HG02981 (cell line): Measurements from ENCODE around the gene PRDM16.

Source experiments
- ATAC-seq: cut with Tn5 transposase; IDR thresholded peaks from one replicate; pipeline ENCODE4 v1.9.1; 2021; ENCODE audit warnings: mild to moderate bottlenecking, moderate library complexity; ENCODE audit not compliant: unreplicated experiment

PRDM16 gene

DNA sequence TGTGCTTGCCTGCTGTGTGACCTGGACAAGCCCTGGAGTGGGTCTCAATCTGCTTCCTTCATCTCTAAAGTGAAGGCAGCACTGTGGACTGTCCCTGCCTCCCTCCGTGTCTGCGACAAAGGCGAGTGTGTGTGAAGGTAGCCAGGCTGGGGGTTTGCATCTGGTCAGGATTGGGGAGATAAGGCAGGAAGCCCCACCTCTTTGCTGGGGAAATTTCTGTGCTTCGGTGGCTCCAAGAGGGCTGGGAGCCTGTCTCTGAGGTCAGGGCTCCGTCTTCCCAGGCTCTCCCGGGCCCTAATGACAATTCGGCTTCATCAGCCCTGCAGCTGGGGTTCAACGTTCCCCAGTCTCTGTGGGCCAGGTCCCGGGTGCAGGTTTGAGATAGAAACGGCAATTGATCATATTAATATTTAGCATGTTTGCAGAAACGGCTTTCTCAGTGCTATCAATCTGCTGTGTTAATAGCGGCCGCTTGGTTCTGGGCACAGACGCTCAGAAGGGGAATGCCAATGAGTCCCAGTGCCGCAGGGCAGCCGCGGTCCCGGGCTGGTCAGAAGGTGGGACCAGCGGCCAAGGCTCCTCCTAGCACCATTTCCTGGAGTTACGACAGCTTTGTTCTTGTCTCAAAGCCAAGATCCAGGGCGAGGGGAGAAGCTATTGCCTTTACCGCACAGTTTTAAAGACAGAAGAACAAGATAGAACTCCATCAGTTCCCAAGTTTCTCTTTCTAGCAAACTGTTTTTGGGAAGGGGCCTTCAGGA lies 105.7 kb downstream of the PRDM16 start:
- no peak for ATAC-seq

DNA sequence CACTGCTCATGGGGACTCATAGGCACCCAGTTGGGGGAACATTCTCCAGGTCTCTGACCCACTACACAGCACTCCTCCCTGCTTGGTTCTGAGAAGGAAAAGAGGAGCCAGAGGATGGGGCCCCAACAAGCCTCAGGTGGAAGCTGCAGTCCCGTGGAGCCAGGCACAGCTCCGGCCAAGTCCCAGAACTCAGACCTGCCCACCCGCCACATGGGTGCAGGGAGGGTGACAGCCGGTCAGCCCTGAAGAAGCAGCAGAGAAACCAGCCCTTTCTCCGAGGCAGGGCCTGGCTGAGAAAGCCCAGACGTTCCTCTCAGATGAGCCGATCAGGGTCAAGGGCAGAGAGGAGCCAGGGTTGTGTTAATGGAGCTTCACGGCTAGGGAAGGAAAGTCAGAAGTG lies 106.5 kb downstream of the PRDM16 start:
- no peak for ATAC-seq

DNA sequence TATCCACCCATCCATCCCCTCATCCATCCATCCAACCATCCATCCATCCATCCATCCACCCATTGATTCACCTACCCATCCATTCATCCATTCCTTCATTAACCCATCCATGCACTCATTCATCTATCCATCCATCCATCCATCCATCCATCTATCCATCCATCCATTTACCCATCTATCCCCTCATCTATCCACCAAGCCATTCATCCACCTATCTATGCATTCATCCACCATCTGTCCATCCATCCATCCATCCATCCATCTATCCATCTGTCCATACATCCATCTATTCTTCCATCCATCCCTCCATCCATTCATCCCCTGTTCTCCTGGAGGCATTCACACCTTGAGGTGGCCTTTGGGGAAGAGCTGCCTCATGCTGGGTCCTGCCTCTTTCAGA lies 107.0 kb downstream of the PRDM16 start:
- no peak for ATAC-seq

DNA sequence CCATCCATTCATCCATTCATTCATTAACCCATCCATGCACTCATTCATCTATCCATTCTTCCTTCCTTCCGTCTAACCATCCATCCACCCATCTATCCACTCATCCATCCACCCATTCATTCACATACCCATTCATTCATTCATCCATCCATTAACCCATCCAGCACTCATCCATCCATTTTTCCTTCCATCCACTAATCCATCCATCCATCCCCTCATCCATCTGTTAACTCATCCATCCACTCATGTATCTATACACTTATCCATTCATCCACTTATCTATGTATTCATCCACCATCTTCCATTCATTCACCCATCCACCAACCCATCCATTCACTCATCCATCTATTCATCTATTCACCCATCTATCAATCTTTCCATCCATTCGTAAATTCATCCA lies 107.8 kb downstream of the PRDM16 start:
- no peak for ATAC-seq

DNA sequence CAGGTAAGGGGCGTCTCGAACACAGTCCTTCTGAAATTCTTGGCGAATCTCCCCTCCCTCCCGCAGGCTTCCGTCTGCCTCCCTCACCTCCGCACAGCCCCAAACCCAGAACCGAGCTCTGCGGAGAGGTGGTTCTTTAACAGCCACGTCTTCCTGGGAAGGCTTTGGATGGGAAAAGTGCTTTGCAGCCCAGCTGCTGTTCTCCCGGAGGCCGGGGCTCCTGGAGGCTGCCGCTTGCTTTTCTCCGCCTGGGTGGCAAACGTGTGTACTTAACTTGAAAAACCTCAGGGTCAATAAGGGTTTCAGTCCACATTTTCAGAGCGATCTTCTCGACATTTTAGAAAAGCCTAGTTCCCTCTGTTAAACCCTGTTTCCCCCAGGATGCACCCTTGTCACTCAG lies 109.3 kb downstream of the PRDM16 start:
- ATAC-seq, result no peak

DNA sequence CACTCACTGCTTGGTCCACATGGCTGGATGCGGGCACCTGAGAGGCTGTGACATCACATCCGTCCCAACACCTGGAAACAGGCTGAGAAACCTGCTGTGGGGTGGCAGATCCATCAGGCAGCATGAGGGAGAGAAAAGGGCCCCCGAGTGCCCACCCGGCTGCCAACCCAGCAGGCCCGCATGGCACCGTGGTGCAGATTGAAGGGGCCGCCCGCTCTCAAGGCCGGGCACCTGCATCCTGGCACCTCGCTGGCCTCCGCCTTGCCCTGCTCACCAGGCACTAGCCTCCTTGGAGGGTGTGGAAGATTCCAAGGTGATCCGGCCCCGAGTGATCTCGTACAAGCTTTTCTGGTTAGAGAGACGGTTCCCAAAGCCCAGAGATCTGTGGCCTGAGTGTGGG lies 110.5 kb downstream of the PRDM16 start:
- ATAC-seq, result no peak

DNA sequence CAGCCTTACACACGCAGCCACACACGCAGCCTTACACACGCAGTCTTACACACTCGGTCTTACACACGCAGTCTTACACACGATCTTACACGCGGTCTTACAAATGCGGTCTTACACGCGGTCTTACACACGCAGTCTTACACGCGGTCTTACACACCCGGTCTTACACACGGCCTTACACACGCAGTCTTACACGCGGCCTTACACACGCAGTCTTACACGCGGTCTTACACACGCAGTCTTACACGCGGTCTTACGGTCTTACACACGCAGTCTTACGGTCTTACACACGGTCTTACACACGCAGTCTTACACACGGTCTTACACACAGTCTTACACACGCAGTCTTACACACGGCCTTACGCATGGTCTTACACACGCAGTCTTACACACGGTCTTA lies 111.9 kb downstream of the PRDM16 start:
- no peak for ATAC-seq

DNA sequence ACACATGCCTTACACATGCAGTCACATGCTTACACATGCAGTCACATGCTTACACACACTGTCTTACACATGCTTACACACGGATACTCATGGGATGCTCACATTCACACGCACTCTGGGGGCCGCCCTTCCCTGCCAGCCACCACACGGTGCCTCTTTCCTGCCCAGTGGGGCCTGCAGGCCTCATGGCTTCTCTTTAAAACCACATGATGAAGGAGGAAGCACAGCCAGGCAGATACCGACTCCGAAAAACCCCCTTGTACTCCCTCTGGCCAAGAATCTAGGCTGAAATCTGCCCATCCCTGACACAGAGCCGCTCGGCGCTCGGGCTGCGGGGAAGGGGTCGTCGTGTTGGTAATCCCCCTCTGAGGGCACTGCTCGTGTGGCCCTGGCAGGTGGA lies 113.0 kb downstream of the PRDM16 start:
- no peak for ATAC-seq

DNA sequence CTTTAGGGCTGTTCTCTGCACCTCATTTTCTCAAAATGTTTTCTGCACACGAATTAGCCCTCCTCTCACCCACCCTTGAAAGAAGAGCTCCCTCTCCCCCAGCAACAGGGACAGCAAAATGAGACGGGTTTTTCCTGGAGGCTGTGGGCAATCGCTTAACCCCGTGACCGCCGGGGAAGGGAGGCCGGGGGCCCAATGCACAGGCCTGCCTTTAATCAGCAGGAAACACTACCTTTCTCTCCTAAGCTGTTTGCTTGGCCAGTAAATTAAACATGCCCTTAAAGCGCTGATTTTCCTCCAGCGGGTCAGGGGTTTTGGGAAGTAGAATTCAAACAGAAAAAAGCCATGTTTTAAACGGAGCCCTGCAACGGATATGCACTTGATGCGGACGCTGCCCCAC lies 114.4 kb downstream of the PRDM16 start:
- no peak for ATAC-seq

DNA sequence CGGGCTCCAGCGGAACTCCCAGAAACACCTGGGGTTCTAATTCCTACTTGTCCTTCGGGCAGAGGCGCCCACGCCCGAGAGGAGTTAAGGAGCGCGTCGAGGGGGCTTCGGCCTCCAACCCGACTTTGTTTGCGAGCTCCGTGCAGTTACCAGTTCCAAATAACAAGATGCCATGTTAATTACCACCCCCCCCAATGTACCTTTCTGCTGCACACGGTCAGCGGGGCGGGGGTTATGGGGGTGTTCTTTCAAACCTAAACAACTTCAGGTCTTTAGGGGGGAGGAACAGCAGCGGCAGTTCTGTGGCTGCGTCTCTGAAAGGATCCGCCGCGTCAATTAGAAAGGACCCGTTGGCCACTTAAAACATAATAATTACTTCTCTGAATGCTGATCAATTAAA lies 114.8 kb downstream of the PRDM16 start:
- no peak for ATAC-seq

DNA sequence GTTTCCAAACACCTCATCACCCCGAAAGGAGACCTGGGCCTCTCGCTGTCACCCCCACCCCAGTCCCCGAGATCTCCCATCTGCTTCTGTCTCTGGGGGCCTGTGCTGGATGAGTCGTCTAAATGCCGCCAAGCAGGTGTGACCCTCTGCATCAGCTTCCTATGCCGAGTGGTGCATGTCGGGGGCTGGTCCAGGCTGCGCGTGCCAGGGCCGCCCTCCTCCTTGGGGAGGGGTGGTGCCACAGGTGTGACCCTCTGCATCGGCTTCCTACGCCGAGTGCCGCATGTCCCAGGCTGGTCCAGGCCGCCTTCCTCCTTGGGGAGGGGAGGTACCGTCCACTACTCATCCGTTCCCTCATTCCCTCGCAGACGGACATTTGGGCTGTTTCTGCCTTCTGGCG lies 115.7 kb downstream of the PRDM16 start:
- no peak for ATAC-seq

DNA sequence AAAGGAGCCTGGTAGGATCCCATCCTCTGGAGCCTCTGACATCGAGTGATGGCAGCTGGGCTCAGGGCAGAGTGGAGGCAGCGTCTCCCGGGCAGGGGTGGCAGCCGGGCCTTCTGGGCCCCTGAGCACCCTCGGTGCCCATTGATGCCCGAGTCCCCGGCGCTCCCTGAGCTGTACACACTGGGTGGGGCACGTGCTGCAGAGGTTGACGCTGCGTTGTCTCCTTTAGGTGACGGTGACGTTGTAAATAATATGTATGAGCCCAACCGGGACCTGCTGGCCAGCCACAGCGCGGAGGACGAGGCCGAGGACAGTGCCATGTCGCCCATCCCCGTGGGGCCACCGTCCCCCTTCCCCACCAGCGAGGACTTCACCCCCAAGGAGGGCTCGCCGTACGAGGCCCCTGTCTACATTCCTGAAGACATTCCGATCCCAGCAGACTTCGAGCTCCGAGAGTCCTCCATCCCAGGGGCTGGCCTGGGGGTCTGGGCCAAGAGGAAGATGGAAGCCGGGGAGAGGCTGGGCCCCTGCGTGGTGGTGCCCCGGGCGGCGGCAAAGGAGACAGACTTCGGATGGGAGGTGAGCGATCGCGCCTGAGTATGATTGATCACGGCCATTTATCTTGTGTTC lies 117.0 kb downstream of the PRDM16 start:
- no peak for ATAC-seq

DNA sequence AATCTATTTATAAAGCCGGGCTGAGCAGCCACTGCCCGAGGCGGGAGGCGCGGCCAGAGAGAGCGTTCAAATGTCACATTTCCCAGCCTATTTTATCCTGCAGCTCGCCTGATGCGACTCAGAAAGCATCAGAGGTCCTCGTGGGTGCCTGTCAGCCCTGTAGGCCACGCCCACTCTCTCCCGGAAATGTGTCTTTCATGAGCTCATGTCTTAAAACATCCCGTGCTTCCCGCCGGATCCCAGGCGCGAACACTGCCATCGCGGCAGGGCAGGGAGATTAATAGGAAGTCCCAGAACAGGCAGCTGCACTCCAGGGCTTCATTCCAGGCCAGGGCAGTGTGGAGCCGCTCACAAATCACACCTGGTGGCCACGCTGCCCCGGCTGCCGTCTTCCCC lies 117.5 kb downstream of the PRDM16 start:
- no peak for ATAC-seq

DNA sequence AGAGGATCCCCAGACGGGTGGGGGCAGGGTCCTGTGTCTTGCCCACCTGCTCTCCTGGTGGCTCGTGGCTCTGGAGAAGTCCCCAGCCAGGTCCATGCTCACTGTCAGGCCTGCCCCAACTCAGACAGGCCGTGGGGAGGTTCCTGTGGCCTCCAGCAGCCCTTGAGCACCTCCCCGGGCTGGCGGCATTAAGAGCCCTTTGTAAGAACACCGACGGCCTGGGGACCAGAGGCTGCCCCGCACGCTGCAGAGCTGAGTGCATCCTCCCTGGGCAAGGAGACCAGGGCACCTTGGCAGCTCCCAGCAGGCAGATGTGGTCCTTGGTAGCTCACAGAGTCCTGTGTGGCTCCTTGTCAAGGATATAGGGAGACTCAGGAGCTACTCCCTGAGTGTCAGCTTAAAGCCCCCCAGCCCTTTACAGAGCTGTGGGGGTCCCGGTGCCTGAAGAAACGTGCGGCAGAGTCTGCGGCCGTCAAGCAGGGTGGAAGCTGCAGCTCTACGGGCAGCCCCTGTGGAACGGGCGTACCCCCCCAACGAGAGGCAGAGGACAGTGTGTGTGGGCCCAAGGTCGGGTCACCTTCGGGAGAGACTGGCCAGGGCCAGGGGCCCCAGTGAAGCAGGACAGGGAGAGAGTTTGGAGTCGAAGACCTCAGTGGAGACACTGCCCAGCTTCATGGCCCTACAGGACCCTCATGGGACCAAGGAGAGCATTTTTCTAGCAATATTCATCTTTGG lies 118.6 kb downstream of the PRDM16 start:
- ATAC-seq, result no peak

DNA sequence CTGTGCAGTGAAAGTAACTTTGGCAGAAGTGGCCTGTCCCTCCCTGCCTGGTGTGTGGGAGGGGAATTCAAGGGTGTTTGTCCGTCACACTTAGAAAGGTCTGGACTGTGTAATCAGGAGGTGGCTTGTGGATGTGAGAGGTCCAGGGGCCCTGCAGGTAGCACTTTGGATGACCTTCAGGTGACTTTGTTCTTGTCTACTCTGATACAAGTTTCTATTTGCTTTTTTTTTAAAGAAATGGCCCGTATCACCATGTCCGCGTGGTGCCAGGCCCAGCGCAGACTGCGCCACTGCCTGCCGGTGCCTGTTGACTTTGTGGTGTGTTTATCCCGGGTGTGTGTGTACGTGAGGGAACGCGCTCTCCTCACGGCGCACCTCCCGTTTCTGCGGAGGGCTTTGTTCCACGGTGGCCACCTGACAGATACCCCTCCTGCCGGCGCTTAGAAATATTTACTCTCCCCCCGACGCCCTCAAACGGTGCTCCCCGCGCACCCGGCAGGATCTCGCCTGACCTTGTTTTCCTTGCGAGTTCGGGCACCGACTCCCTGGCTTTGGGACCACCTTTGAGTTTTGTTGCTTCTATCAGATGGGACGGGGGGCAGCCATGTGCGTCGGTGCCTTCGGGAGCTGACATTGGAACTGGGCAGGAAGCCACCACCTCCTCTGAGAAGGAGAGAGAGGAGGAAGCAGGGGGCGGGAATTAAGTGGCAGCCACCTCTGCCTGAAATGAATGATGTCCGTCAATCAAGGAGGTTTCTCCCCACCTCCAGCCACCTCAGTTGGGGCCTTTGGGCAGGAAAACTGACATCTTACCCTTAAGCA lies 119.4 kb downstream of the PRDM16 start:
- ATAC-seq, result no peak

DNA sequence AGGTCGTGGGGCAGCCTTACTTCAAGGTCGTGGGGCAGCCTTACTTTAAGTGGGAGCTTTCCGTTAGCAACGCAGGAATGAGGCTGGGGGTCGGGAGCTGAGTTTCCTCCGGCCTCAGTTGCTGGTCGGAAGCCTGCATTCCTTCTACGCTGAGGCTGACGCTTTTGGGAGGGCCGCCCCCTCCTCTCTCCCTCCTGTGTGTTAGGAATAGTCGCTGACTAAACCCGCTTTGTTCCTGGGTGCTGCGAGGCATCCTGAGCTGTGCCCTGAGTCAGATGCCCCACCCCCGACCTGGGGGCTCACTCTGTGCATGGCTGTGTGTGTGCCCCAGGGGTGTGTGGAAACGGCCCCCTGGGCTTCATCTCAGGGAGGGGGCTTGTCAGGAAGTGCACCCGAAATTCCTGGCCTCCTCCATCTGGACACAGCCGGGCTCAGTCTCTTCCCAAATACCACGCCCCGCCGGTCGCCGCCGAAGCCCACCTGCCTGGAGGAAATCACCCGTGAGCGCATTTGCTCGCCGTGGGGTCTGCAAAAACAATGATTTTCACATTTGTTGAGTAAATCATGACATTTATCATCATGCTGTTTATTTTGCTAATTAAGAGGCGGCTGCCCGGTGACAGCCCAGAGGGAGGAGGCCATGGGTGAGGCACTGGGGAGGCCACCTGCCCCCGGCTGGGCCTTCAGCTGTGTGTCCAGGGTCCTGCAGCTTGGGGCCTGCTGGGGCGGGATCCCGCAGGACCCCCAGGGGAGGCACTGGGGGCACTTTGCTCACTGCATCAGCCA lies 121.4 kb downstream of the PRDM16 start:
- no peak for ATAC-seq

DNA sequence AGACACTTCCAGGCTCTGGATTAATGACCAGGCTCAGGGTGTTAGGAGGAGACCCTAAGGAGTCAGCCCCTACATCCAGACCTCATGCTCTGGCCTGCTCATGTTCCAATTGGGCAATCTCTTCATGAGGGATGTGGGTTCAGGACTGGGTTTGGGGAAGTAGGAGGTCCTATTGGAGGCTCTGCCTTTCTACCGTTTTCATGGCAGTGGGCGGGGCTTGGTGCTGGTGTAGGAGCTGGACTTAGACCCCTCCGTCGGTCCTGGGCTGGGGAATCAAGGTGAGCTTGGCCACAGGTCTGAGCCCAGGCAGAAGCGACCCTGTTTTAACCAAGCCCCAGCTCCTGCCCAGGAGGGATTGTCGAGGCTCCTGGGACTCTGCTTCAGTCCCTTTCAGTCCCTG lies 123.4 kb downstream of the PRDM16 start:
- no peak for ATAC-seq

DNA sequence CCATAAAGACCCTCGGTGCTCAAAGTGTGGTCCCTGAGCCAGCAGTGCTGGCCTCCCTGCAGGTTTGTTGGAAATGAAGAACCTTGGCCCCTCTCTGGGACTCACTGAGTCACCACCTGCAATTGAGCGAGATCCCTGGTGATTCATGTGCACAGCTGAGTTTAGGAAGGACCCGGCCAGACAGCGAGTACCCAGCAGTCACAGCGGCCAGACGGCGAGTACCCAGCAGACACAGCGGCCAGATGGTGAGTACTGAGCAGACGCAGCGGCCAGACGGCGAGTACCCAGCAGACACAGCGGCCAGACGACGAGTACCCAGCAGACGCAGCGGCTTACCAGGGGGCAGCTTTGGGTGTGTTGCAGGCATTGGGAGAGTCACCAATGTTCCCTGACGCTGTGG lies 123.8 kb downstream of the PRDM16 start:
- no peak for ATAC-seq

DNA sequence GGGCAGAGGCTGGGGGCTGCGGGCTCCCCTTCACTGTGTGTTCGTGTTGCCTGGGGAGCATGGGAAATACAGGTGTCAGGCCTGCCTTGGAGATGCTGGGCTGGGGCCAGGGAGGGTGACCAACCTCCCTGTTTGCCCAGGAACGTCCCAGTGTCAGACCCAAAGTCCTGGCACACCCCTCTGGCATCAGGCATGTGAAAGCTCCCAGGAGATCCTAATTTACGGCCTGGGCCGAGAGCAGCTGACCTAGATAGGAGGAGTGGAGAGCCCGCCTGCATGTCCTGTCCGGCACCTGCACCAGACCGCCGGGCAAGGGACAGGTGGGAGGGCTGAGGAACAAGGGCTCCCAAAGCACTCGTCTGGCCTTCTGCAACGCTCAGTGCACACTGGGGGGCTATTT lies 124.8 kb downstream of the PRDM16 start:
- no peak for ATAC-seq

DNA sequence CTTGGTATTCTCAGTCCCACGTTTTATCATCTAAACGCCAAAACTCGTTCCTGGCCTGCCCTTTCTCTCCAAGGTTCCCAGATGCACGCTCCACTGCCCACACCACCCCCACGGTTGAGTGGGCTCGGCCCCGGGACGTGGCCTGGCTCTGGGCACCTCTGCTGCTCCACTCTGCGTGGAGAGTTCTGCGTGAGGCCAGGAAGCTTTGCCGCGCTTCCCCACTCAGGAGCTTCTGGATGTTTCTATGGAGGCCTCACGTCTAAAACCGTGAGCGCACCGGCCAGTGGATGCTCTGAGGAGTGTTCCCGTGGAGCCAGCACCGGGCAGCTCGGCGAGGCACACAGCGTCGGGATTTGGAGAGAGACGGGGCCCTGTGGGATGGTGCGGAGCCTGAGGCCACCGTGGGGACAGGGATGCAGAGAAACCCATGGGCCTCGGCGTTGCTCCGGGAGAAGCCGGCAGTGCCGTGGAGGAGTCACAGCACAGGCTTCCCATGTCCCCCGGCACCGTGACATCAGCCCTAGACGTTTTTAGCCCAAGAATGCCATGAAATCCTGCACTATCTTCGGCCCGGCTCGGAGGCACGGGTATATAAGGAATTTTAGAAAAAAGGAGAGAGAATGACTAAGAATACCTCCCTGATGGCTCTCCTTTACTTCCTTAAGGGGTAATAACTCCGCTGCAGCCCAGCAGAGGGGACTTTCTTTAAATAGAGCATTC lies 125.9 kb downstream of the PRDM16 start:
- ATAC-seq, result no peak
